Astrocyte (in vitro differentiated cells and primary cell): ENCODE results near the gene RFX4.

Source experiments
- EZH2 ChIP-seq: IDR thresholded peaks from 2 replicates; pipeline ENCODE4 v1.6.1; 2012; ENCODE audit warnings: mild to moderate bottlenecking, low read length, inconsistent platforms; ENCODE audit not compliant: insufficient read depth
- TF ChIP-seq, protein P1 (sequence below): IDR thresholded peaks from 2 replicates; pipeline ENCODE4 v1.5.1; 2011; ENCODE audit warnings: low read depth, mild to moderate bottlenecking, inconsistent platforms, low read length, moderate library complexity; ENCODE audit not compliant: insufficient read depth

DNA sequence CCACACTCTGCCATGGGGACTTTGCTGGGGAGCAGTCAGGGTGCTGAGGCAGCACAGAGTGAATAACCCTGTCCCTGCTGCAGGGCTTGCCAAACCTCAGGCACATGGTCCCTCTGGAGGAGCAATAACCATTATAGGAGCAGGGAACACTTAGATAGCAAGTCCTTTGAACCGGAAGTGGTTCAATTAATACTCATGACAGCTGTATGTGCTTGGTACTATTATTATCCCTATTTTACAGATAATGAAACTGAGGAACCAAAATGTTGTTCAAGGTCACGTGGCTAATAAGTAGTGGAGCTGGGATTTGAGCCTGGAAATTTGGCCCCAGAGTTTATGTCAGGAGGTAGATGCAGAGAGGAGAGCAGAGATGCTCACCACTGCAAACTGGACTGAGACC is 49.0 kb downstream of the RFX4 start:
- TF ChIP-seq, protein P1, sequence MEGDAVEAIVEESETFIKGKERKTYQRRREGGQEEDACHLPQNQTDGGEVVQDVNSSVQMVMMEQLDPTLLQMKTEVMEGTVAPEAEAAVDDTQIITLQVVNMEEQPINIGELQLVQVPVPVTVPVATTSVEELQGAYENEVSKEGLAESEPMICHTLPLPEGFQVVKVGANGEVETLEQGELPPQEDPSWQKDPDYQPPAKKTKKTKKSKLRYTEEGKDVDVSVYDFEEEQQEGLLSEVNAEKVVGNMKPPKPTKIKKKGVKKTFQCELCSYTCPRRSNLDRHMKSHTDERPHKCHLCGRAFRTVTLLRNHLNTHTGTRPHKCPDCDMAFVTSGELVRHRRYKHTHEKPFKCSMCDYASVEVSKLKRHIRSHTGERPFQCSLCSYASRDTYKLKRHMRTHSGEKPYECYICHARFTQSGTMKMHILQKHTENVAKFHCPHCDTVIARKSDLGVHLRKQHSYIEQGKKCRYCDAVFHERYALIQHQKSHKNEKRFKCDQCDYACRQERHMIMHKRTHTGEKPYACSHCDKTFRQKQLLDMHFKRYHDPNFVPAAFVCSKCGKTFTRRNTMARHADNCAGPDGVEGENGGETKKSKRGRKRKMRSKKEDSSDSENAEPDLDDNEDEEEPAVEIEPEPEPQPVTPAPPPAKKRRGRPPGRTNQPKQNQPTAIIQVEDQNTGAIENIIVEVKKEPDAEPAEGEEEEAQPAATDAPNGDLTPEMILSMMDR: no peak
- no peak for TF ChIP-seq EZH2
